PC-9 (cell line): Measurements from ENCODE around the gene VWA2. TPM values are rescaled to one million over a fixed set of nuclear protein-coding genes. Genes with fewer than 3 reads are reported as not detected.

ENCODE experiments used
- BruUV-seq: library from RNA; stranded (reverse); fragments of 400-500 nt; replicated peaks from 2 replicates; lab custom pipeline; 2021; lab: Mats Ljungman, UMichigan
- CTCF ChIA-PET: fragments of 300-600 bp; sonication (Branson Sonifier 250); formaldehyde crosslinking; loops from one replicate; lab custom pipeline; 2022; ENCODE audit warnings: antibody characterized with exemption; lab: Charles Lee
- POLR2A ChIA-PET: fragments of 300-600 bp; sonication (Branson Sonifier 250); formaldehyde crosslinking; loops from one replicate; lab custom pipeline; 2022; ENCODE audit warnings: antibody characterized with exemption; ENCODE audit not compliant: unreplicated experiment; lab: Charles Lee
- DNase-seq, 2 experiments: peaks; one replicate each; pipeline versions ENCODE4 v3.0.0 to v3.0.0-alpha.2; 2015 to 2022; ENCODE audit warnings: mixed read lengths in 1 of 2
- H2AFZ ChIP-seq: fragments of 200-600 bp; sonication (generic); 2 replicates; pipeline ENCODE4 v1.8.1; 2017; ENCODE audit warnings: antibody characterized with exemption
- H3F3A ChIP-seq: fragments of 200-600 bp; sonication (generic); 2 replicates; pipeline ENCODE4 v1.8.1; 2017; ENCODE audit warnings: antibody characterized with exemption, mild to moderate bottlenecking, low read depth; ENCODE audit not compliant: insufficient read depth
- H3K27ac ChIP-seq: fragments of 200-600 bp; sonication (generic); 2 replicates; pipeline ENCODE4 v1.6.1; 2016; ENCODE audit warnings: mixed run types
- H3K27me3 ChIP-seq: fragments of 200-600 bp; sonication (generic); 2 replicates; pipeline ENCODE4 v1.6.1; 2016; ENCODE audit warnings: low read depth, mixed run types; ENCODE audit not compliant: insufficient read depth
- H3K36me3 ChIP-seq: fragments of 200-600 bp; sonication (generic); 2 replicates; pipeline ENCODE4 v1.6.1; 2016; ENCODE audit warnings: low read depth, mixed run types
- H3K4me1 ChIP-seq: fragments of 200-600 bp; sonication (generic); replicated peaks from 2 replicates; pipeline ENCODE4 v1.6.1; 2016; ENCODE audit warnings: mixed run types; ENCODE audit not compliant: insufficient read depth
- H3K4me2 ChIP-seq: fragments of 200-600 bp; sonication (generic); 2 replicates; pipeline ENCODE4 v1.6.1; 2017; ENCODE audit warnings: mixed run types
- H3K4me3 ChIP-seq: fragments of 200-600 bp; sonication (generic); 2 replicates; pipeline ENCODE4 v1.6.1; 2016; ENCODE audit warnings: mixed run types
- H3K79me2 ChIP-seq: fragments of 200-600 bp; sonication (generic); 2 replicates; pipeline ENCODE4 v1.6.1; 2017; ENCODE audit warnings: low read depth, mixed run types
- H3K9me2 ChIP-seq: fragments of 200-600 bp; sonication (generic); 2 replicates; pipeline ENCODE4 v1.8.1; 2017; ENCODE audit warnings: mild to moderate bottlenecking; ENCODE audit not compliant: insufficient read depth
- H3K9me3 ChIP-seq: fragments of 200-600 bp; sonication (generic); 2 replicates; pipeline ENCODE4 v1.8.1; 2016; ENCODE audit warnings: low read depth; ENCODE audit not compliant: insufficient read depth
- H4K20me1 ChIP-seq: fragments of 200-600 bp; sonication (generic); 2 replicates; pipeline ENCODE4 v1.8.1; 2017; ENCODE audit not compliant: insufficient read depth
- CTCF ChIP-seq: fragments of 200-600 bp; sonication (generic); conservative IDR thresholded peaks from 2 replicates; pipeline ENCODE4 v1.6.1; 2017; ENCODE audit warnings: mixed run types, antibody characterized with exemption, mild to moderate bottlenecking, moderate library complexity
- EZH2 ChIP-seq: fragments of 200-600 bp; sonication (generic); IDR thresholded peaks from 2 replicates; pipeline ENCODE4 v1.8.0; 2017; ENCODE audit warnings: antibody characterized with exemption, low read depth
- intact Hi-C: fragments of 100-400 bp; cut with micrococcal nuclease; formaldehyde crosslinking; loops from one replicate; pipeline ENCODE4 v1.10.0; 2022; ENCODE audit not compliant: unreplicated experiment
- total RNA-seq: library from RNA; stranded (reverse); gene quantifications from 2 replicates; pipeline ENCODE4 v1.2.3, GENCODE V29; 2021

VWA2 gene
- total RNA-seq, 1 experiment from 2014 or later: 0.48 TPM

GRCh38 chr10:114255227-114255626 lies 16.2 kb downstream of the VWA2 start:
- CTCF ChIA-PET: no interaction called here
- H3F3A ChIP-seq: no peaks in the 10 kb centered on the region
- H4K20me1 ChIP-seq: no peaks in the 10 kb centered on the region
- no peaks in the 10 kb centered on the region for H3K36me3 ChIP-seq
- no peaks in the 10 kb centered on the region for H3K9me2 ChIP-seq
- POLR2A ChIA-PET: no interaction called here
- no peaks in the 10 kb centered on the region for H3K79me2 ChIP-seq
- H2AFZ ChIP-seq: no peak overlapping the region
- no peak overlapping the region for H3K27ac ChIP-seq
- DNase-seq: no peak
- no peak overlapping the region for H3K4me2 ChIP-seq
- no peak overlapping the region for H3K4me3 ChIP-seq
- H3K4me1 ChIP-seq: no peaks in the 10 kb centered on the region
- H3K9me3 ChIP-seq: no peaks in the 10 kb centered on the region
- no peaks in the 10 kb centered on the region for H3K27me3 ChIP-seq
- intact Hi-C loops: no loop called here
- no peak for TF ChIP-seq CTCF
- TF ChIP-seq EZH2: no peak
- BruUV-seq: no TSS peak

GRCh38 chr10:114256008-114256765 lies 17.1 kb downstream of the VWA2 start:
- Histone ChIP-seq H3K27ac (no peak overlapping the region), H3K9me2 (no peaks in the 10 kb centered on the region), H3F3A (no peaks in the 10 kb centered on the region), H3K4me3 (no peak overlapping the region), H3K27me3 (no peaks in the 10 kb centered on the region), H3K9me3 (no peaks in the 10 kb centered on the region), H2AFZ (no peak overlapping the region), H3K36me3 (no peaks in the 10 kb centered on the region), H3K4me1 (no peaks in the 10 kb centered on the region), H3K79me2 (no peaks in the 10 kb centered on the region), H4K20me1 (no peaks in the 10 kb centered on the region), H3K4me2 (no peak overlapping the region)
- DNase-seq: no peak
- ChIA-PET CTCF (no interaction called here), POLR2A (interaction anchor here (0.5 kb wide), 1 partner anchor 424 kb away, joined by 13 read pairs; no protein-coding TSS in a partner anchor)
- intact Hi-C loops: no loop called here
- TF ChIP-seq EZH2 (no peak), CTCF (no peak)
- no TSS peak for BruUV-seq

- TF ChIP-seq EZH2 (no peak), CTCF (no peak)
- H3K27ac ChIP-seq: no peak overlapping the region
Observed at GRCh38 chr10:114256822-114257221, 17.8 kb downstream of the VWA2 start.

More at GRCh38 chr10:114256822-114257221, 17.8 kb downstream of the VWA2 start:
- no peak overlapping the region for H3K4me2 ChIP-seq
- intact Hi-C loops: no loop called here
- POLR2A ChIA-PET: interaction anchor here (0.5 kb wide), 1 partner anchor 424 kb away, joined by 13 read pairs; no protein-coding TSS in a partner anchor
- no peaks in the 10 kb centered on the region for H3K79me2 ChIP-seq
- CTCF ChIA-PET: no interaction called here
- H3K4me3 ChIP-seq: no peak overlapping the region
- no peaks in the 10 kb centered on the region for H3K36me3 ChIP-seq
- no peaks in the 10 kb centered on the region for H3F3A ChIP-seq
- H3K27me3 ChIP-seq: no peaks in the 10 kb centered on the region
- BruUV-seq: no TSS peak
- H3K9me2 ChIP-seq: no peaks in the 10 kb centered on the region
- no peak for DNase-seq
- H3K9me3 ChIP-seq: no peaks in the 10 kb centered on the region
- H2AFZ ChIP-seq: no peak overlapping the region
- H4K20me1 ChIP-seq: no peaks in the 10 kb centered on the region
- H3K4me1 ChIP-seq: no peaks in the 10 kb centered on the region
